Motor neuron (in vitro differentiated cells): ENCODE results near the gene ZC3H7A. TPM values are rescaled to one million over a fixed set of nuclear protein-coding genes. Genes with fewer than 3 reads are reported as not detected.

Source experiments
- ATAC-seq, 8 experiments: fragments of 200-7000 bp; cut with Tn5 transposase; replicated peaks in 6 of 8; 2 replicates each; pipeline ENCODE4 v1.8.0; 2021; ENCODE audit warnings: mild to moderate bottlenecking in 8 of 8, moderate library complexity in 8 of 8
- H3K27ac ChIP-seq, 2 donors: fragments of 250-450 bp; sonication (Bioruptor Pico); 2 replicates each; pipeline ENCODE4 v1.9.0; 2021; ENCODE audit warnings: antibody characterized with exemption in 2 of 2, mild to moderate bottlenecking in 2 of 2, moderate library complexity in 1 of 2
- H3K4me1 ChIP-seq, 2 donors: fragments of 250-450 bp; sonication (Bioruptor Pico); replicated peaks in 1 of 2; 2 replicates each; pipeline ENCODE4 v1.6.1; 2021; ENCODE audit warnings: antibody characterized with exemption in 2 of 2, mild to moderate bottlenecking in 2 of 2, moderate library complexity in 1 of 2
- H3K4me3 ChIP-seq, 5 donors: fragments of 250-450 bp; sonication (Bioruptor Pico); 2 replicates each; pipeline ENCODE4 v1.9.0; 2021; ENCODE audit warnings: antibody characterized with exemption in 5 of 5, mild to moderate bottlenecking in 5 of 5, moderate library complexity in 4 of 5
- WGBS, 10 experiments: fragments of 450-650 bp; shearing (Covaris generic); methylation state at CpG; one replicate each; pipeline ENCODE4 v1.0.0; 2022; 5-methylcytosine and 5-hydroxymethylcytosine counted together
- in situ Hi-C, 9 experiments: fragments of 400-800 bp; cut with MboI; loops; one replicate each; pipeline ENCODE4 v1.15.0; 2021; ENCODE audit warnings: low sequenced_read_pairs in 9 of 9, low pct_unique_long_range_greater_than_20kb in 2 of 9; ENCODE audit not compliant: unreplicated experiment in 9 of 9
- total RNA-seq, 8 experiments: library from RNA; unstranded; fragments of 300-600 nt; gene quantifications; 2 replicates each; pipeline versions ENCODE4 v1.2.3 to v1.2.4, GENCODE V29; 2022

The ZC3H7A gene
- total RNA-seq, 8 experiments from 2014 or later: 23.0 to 82.7 (median 39.3) TPM

- in situ Hi-C loops: no loop called here
- Histone ChIP-seq H3K4me1 (peaks cover 8 to 17% of the 10 kb centered on the region in 2 donors), H3K4me3 (no peak overlapping the region), H3K27ac (no peak overlapping the region)
- 83 to 100% (median 95%) methylated on average over 2 to 6 of the region's 6 CpGs; no CpG with 5 or more reads in 4 of the 10 experiments for WGBS, 10 experiments
- no peak for ATAC-seq
These were observed 60.2 kb downstream of the ZC3H7A start for GRCh38 chr16:11736903-11737302.

- H3K4me3 ChIP-seq: no peak overlapping the region
- no peak for ATAC-seq
- H3K4me1 ChIP-seq: peaks cover 6 to 17% of the 10 kb centered on the region in 2 donors
- H3K27ac ChIP-seq: no peak overlapping the region
- in situ Hi-C loops: no loop called here
- 80 to 100% (median 91%) methylated on average over 1 to 8 of the region's 8 CpGs for WGBS, 10 experiments
These were observed 61.3 kb downstream of the ZC3H7A start for GRCh38 chr16:11735787-11736186.

- no peak overlapping the region for H3K27ac ChIP-seq
These were observed 62.4 kb downstream of the ZC3H7A start for GRCh38 chr16:11734653-11735043.

GRCh38 chr16:11734025-11734652, 62.9 kb downstream of the ZC3H7A start:
- WGBS, 10 experiments: 75 to 100% (median 91%) methylated on average over 1 to 3 of the region's 3 CpGs
- H3K27ac ChIP-seq: no peak overlapping the region
- peaks cover 0 to 9% of the 10 kb centered on the region in 2 donors for H3K4me1 ChIP-seq
- no peak for ATAC-seq
- no peak overlapping the region for H3K4me3 ChIP-seq
- in situ Hi-C loops: no loop called here

More at GRCh38 chr16:11734653-11735043, 62.4 kb downstream of the ZC3H7A start:
- Histone ChIP-seq H3K4me3 (no peak overlapping the region), H3K4me1 (peaks cover 0 to 9% of the 10 kb centered on the region in 2 donors)
- in situ Hi-C loops: no loop called here
- ATAC-seq: no peak
- WGBS, 10 experiments: 17 to 92% (median 86%) methylated on average over 1 to 5 of the region's 6 CpGs; no CpG with 5 or more reads in 1 of the 10 experiments

GRCh38 chr16:11731222-11731621, 65.8 kb downstream of the ZC3H7A start:
- in situ Hi-C loops: no loop called here
- peaks cover 0 to 9% of the 10 kb centered on the region in 2 donors for H3K4me1 ChIP-seq
- WGBS, 10 experiments: 20 to 100% (median 83%) methylated on average over 1 to 2 of the region's 3 CpGs; no CpG with 5 or more reads in 2 of the 10 experiments
- H3K27ac ChIP-seq: no peak overlapping the region
- no peak for ATAC-seq
- no peak overlapping the region for H3K4me3 ChIP-seq

GRCh38 chr16:11729787-11730186, 67.3 kb downstream of the ZC3H7A start:
- Histone ChIP-seq H3K4me3 (no peak overlapping the region), H3K27ac (no peak overlapping the region), H3K4me1 (peaks cover 0 to 9% of the 10 kb centered on the region in 2 donors)
- in situ Hi-C loops: no loop called here
- no peak for ATAC-seq
- WGBS, 10 experiments: 100% methylated on average over 1 to 3 of the region's 3 CpGs; no CpG with 5 or more reads in 2 of the 10 experiments

GRCh38 chr16:11727796-11728543, 69.1 kb downstream of the ZC3H7A start:
- in situ Hi-C loops: no loop called here
- Histone ChIP-seq H3K4me1 (peaks cover 0 to 9% of the 10 kb centered on the region in 2 donors), H3K27ac (no peak overlapping the region), H3K4me3 (no peak overlapping the region)
- WGBS, 10 experiments: 77 to 100% (median 83%) methylated on average over 1 to 4 of the region's 4 CpGs; no CpG with 5 or more reads in 3 of the 10 experiments
- no peak for ATAC-seq

- H3K27ac ChIP-seq: no peak overlapping the region
- H3K4me1 ChIP-seq: peaks cover 0 to 2% of the 10 kb centered on the region in 2 donors
- in situ Hi-C loops: no loop called here
- 90 to 100% (median 99%) methylated on average over 1 to 7 of the region's 8 CpGs; no CpG with 5 or more reads in 2 of the 10 experiments for WGBS, 10 experiments
- H3K4me3 ChIP-seq: no peak overlapping the region
- no peak for ATAC-seq
These were observed 71.0 kb downstream of the ZC3H7A start for GRCh38 chr16:11726008-11726407.

- Histone ChIP-seq H3K4me3 (no peak overlapping the region), H3K27ac (no peak overlapping the region), H3K4me1 (no peaks in the 10 kb centered on the region)
- in situ Hi-C loops: no loop called here
- ATAC-seq: no peak
- 83 to 100% (median 94%) methylated on average over 1 of the region's 1 CpG; no CpG with 5 or more reads in 4 of the 10 experiments for WGBS, 10 experiments
These were observed 71.6 kb downstream of the ZC3H7A start for GRCh38 chr16:11725457-11725856.

GRCh38 chr16:11722468-11722808, 74.6 kb downstream of the ZC3H7A start:
- no peak overlapping the region for H3K27ac ChIP-seq
- WGBS, 10 experiments: 57 to 95% (median 81%) methylated on average over 1 to 3 of the region's 3 CpGs
- in situ Hi-C loops: loop anchor here in 2 of 9 experiments (25.0 kb wide), 2 partner anchors 310 to 335 kb away; no protein-coding TSS in a partner anchor

GRCh38 chr16:11721781-11722467, 75.1 kb downstream of the ZC3H7A start:
- Histone ChIP-seq H3K27ac (no peak overlapping the region), H3K4me3 (no peak overlapping the region), H3K4me1 (no peaks in the 10 kb centered on the region)
- 88 to 100% (median 94%) methylated on average over 1 to 4 of the region's 4 CpGs; no CpG with 5 or more reads in 1 of the 10 experiments for WGBS, 10 experiments
- in situ Hi-C loops: loop anchor here in 2 of 9 experiments (25.0 kb wide), 2 partner anchors 310 to 335 kb away; no protein-coding TSS in a partner anchor
- ATAC-seq: no peak

More at GRCh38 chr16:11722468-11722808, 74.6 kb downstream of the ZC3H7A start:
- Histone ChIP-seq H3K4me3 (no peak overlapping the region), H3K4me1 (no peaks in the 10 kb centered on the region)
- no peak for ATAC-seq

- H3K4me3 ChIP-seq: no peak overlapping the region
- WGBS, 10 experiments: 80 to 100% (median 100%) methylated on average over 1 to 4 of the region's 4 CpGs
- H3K4me1 ChIP-seq: no peaks in the 10 kb centered on the region
- in situ Hi-C loops: loop anchor here in 3 of 9 experiments (10.0 to 25.0 kb wide), 4 partner anchors 307 to 755 kb away; no protein-coding TSS in a partner anchor
- ATAC-seq: peak in 1 of 8 experiments; percentile 64
- H3K27ac ChIP-seq: no peak overlapping the region
These were observed 77.3 kb downstream of the ZC3H7A start for GRCh38 chr16:11719762-11720161.

GRCh38 chr16:11719171-11719570, 77.9 kb downstream of the ZC3H7A start:
- no peak overlapping the region for H3K4me3 ChIP-seq
- H3K4me1 ChIP-seq: no peaks in the 10 kb centered on the region
- H3K27ac ChIP-seq: no peak overlapping the region
- in situ Hi-C loops: loop anchor here in 3 of 9 experiments (10.0 to 25.0 kb wide), 4 partner anchors 307 to 754 kb away; no protein-coding TSS in a partner anchor
- no peak for ATAC-seq
